DLD1 (cell line): Measurements from ENCODE around the gene MAPRE2.
"Not testable (repeated sequence)": the region's sequence is repeated elsewhere in the genome, so short reads cannot be mapped to it uniquely, and the experiment has no call there.

Experiments
- in situ Hi-C: cut with HindIII; loops from 2 replicates; pipeline ENCODE4 v1.10.0; 2017; ENCODE audit warnings: low sequenced_read_pairs

Gene MAPRE2

DNA sequence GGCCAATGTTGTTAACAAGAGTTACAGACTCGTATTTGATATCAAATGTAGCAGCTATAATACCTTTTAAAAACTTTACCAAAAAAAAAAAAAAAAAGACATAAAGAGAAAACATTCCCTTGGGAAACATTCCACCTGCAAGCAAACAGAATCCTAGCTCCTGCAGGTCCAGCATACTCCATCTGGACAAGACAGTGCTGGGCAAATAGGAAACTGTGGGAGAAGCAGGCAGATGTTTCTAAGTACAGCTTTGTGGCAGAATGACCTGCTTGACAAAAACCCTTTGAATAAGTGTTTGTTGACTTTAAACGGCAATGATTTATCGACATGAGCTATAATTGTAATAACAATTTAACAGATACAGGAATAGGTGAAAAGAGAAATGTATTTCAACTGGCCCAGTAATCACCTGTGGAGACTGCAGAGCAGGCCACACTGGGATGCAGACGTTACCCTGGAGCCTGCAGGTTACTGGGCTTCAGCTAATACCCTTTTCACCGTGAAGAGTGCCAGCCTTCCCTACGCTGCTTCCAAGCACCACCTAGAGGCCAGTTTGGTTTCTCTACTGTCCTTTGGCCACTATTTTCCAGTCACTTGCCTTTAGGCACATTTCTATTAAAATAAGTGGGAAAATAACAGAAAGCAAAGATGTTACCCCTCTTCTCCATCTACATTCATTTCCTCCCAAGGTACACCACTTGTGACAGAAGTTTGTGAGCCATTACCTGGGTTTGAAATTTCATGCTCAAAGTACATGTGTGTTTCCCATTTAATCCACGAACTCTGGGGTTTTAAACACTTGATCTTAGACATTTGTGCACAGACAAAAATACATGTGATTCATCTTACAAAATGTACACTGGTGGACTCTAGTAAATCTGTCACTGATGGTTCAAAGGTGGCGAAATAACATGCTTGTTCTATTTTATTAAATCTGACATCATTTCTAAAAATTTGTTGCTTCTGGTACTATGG lies 102.7 kb downstream of the MAPRE2 start:
- in situ Hi-C loops: loop anchor here (5.0 kb wide), 1 partner anchor 262 kb away; no protein-coding TSS in a partner anchor

DNA sequence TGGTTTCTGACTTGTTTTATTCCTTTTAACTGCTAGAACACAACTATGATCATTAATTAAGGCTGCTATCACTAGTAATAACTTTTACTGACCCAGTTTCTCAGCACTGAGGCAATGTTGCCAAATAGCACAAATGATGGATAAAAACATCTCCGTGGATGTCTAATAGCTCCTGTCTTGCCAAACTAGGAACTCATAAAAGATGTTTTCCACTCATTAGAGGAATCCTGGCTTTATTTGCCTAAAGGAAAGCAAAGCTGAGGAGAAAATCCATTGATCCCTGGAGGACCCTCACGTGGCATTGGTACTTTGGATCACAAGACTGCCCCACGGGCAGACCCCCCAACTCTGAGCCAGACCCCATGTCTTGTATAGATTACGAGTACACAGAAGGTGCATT lies 103.5 kb downstream of the MAPRE2 start:
- in situ Hi-C loops: loop anchor here (5.0 kb wide), 1 partner anchor 262 kb away; no protein-coding TSS in a partner anchor

DNA sequence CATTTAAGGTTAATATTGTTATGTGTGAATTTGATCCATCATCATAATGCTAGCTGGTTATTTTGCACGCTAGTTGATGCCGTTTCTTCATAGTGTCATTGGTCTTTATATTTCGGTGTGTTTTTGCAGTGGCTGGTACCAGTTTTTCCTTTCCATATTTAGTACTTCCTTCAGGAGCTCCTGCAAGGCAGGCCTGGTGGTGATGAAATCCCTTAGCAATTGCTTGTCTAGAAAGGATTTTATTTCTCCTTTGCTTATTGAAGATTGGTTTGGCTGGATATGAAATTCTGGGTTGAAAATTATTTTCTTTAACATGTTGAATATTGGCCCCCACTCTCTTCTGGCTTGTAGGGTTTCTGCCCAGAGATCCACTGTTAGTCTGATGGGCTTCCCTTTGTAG lies 109.0 kb downstream of the MAPRE2 start:
- in situ Hi-C loops: not testable (repeated sequence)

GRCh38 chr18:35153609-35154272 lies 112.5 kb downstream of the MAPRE2 start:
- in situ Hi-C loops: no loop called here

GRCh38 chr18:35155398-35156117 lies 114.3 kb downstream of the MAPRE2 start:
- in situ Hi-C loops: no loop called here

DNA sequence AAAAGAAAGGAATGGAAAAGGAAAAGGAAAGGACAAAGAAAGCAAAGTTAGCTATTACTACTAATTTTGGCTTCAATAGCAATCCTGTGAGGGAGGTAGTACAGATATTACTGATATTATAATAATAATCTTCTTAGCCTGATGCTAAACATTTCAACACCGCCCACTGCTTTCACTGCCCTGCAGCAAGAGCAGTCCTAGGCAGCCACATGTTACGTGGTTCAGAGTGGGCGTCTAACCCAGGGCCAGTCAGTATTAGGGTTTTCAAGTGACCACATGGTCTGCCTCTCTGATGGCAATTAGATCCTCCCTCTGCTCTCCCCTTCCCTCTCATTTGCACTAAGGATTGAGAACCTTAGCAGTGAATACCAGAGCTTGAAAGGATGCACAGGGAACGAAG lies 116.0 kb downstream of the MAPRE2 start:
- in situ Hi-C loops: no loop called here

DNA sequence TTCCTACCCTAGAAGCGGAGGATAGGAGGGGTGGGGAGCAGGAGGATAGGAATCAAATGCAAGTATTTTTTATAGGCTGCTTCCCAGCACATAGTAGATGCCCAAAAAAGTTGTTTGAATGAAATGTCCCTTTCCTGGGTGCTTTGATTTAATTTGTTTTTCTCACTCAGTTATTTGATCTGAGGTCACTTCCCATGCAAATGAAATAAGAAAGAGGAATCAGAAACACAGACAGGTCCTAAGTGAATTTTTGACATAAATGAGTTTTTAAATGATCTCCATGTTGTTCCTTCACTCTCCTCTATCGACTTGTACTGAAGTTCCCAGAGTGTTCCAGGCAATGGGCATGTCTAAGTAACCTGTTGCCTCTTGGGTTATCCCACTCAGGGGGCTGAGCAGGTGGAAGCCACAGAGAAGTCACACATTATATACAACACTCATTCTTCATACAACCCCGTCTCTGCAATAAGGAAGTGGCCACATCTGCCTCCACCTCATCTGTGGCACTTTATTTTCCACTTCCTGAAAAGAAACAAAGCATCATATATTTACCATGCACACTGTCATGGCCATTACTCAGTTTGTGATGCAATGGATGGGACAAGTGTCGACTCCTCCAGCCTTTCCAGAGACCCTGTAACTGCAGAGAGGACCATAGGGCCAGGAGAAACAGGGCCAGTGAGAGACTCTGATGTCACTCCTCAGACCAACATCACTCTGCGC lies 117.7 kb downstream of the MAPRE2 start:
- in situ Hi-C loops: no loop called here

DNA sequence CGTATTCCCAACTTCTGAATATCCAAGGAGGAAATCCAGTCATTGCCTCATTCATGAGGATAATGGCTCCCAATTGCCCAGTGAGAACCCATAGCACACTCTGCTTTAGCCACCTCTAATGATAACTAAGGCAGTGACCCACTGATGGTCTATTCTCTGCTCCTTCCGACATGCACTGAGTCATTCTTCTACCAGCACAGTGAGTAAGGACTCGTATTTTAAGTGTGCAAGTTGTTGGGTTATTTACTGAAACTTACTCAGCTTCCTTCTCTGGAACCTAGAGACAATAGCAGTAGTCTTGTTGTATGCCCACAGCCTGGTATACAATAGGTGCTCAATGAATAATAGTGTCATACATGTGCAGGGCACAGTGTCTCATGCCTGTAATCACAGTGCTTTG lies 118.6 kb downstream of the MAPRE2 start:
- in situ Hi-C loops: no loop called here

DNA sequence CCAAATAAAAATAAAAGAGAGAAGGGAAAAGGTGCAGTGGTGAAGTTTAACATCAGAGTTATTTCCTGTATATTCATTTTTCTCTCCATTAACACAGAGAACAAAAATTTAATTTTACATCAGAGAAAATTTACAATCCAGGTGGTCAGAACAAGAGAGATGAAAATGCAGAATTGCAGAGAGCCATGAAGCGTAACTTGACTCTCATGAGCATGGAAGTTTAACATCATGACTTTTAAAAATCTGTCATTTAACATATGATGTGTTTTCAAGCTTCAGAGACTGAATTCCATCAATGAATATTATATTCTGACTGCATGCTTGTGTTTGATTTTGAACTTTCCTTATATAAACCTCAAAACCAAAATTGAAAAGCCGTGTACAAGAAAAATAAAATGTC lies 120.3 kb downstream of the MAPRE2 start:
- in situ Hi-C loops: no loop called here

- in situ Hi-C loops: no loop called here
These were observed 120.7 kb downstream of the MAPRE2 start for GRCh38 chr18:35161934-35162333.

- in situ Hi-C loops: no loop called here
These were observed 121.9 kb downstream of the MAPRE2 start for GRCh38 chr18:35163014-35163539.

DNA sequence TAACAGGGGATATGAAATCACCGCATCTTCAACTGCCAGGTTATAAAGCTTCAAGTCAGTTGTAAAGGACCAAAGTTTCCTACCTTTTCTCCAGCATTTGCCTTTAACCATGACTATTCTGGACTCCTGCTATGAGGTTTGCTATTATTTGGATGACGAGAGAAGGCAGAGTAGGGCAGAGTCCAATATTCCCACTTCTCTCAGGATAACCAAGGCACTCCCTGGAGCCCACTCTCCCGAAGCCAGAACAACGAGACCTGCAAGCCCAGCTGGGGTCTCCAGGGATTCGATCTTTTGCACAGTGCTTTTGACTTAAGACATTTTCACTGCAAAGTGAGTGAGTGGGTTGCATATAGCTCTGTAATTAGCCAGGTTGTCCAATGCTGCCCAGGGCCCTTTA lies 122.5 kb downstream of the MAPRE2 start:
- in situ Hi-C loops: no loop called here

GRCh38 chr18:35164133-35164532 lies 122.9 kb downstream of the MAPRE2 start:
- in situ Hi-C loops: no loop called here

GRCh38 chr18:35167332-35167731 lies 126.1 kb downstream of the MAPRE2 start:
- in situ Hi-C loops: no loop called here

- in situ Hi-C loops: no loop called here
These were observed 126.6 kb downstream of the MAPRE2 start for GRCh38 chr18:35167857-35168256.

DNA sequence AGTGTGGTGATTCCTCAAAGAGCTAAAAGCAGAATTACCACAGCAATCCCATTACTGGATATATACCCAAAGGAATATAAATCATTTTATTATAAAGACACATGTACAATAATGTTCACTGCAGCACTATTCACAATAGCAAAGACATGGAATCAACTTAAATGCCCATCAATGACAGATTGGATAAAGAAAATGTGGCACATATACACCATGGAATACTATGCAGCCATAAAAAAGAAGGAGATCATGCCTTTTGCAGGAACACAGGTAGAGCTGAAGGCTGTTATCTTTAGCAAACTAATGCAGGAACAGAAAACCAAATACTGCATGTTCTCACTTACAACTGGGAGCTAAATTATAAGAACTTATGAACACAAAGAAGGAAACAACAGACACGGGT lies 129.1 kb downstream of the MAPRE2 start:
- in situ Hi-C loops: not testable (repeated sequence)

DNA sequence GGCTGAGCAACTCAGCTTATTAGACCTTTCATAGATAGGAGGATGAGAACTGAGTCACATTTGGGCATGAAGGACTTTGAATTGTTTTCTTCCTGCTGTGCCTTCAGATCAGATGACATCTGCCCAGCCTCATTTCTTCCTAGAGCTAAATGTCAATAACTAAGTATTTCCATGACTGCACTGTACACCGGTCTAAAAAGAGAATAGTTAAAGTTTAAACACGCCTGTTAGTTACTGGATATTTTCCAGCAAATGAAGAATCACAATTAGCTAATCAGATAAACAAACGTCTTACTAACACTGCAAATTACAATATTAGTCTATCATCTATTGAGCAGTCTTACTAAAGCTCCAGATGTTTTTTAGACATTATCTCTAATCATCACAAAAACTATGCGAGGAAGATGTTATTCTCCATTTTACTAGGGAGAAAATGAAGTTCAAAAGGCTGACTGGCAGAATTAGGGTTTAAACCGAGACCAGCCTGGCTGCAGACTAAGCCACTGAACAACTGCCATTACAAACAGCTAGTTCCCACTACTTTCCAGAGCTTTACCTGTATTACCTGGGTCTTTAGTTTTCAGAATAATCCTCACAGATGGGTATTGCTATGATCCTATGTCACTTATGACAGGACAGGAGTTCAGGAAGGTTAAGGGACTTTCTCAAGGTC lies 130.2 kb downstream of the MAPRE2 start:
- in situ Hi-C loops: no loop called here

GRCh38 chr18:35172009-35172408 lies 130.8 kb downstream of the MAPRE2 start:
- in situ Hi-C loops: no loop called here

GRCh38 chr18:35172451-35173035 lies 131.3 kb downstream of the MAPRE2 start:
- in situ Hi-C loops: no loop called here
